Activated CD4-positive, alpha-beta T cell treated with anti-CD3 and anti-CD28 coated beads, Interleukin-2, amount 10 ng/mL, durations not matched to agents 7 days and 5 days (primary cell): ENCODE results near the gene MELTF. TPM values are rescaled to one million over a fixed set of nuclear protein-coding genes. Genes with fewer than 3 reads are reported as not detected.
"Not testable (repeated sequence)": the region's sequence is repeated elsewhere in the genome, so short reads cannot be mapped to it uniquely, and the experiment has no call there.

Source experiments
- CTCF ChIA-PET: fragments of 350-600 bp; sonication (Branson Sonifier 250); formaldehyde crosslinking; loops from one replicate; lab custom pipeline; 2021; ENCODE audit warnings: antibody characterized with exemption; lab: Charles Lee
- POLR2A ChIA-PET: fragments of 350-600 bp; sonication (Branson Sonifier 250); formaldehyde crosslinking; loops from one replicate; lab custom pipeline; 2021; ENCODE audit warnings: antibody characterized with exemption; lab: Charles Lee
- DNase-seq: peaks from one replicate; pipeline ENCODE4 v3.0.0-alpha.2; 2020
- H3K27ac Mint-ChIP-seq: one replicate; pipeline ENCODE4 v1.8.0; 2021; ENCODE audit warnings: mild to moderate bottlenecking, moderate library complexity, mixed read lengths
- H3K27me3 Mint-ChIP-seq: one replicate; pipeline ENCODE4 v1.8.0; 2021; ENCODE audit warnings: mixed read lengths
- H3K36me3 Mint-ChIP-seq: one replicate; pipeline ENCODE4 v1.8.0; 2021; ENCODE audit warnings: low read depth, mixed read lengths
- H3K4me1 Mint-ChIP-seq: one replicate; pipeline ENCODE4 v1.8.0; 2021; ENCODE audit warnings: mixed read lengths
- H3K4me3 Mint-ChIP-seq: one replicate; pipeline ENCODE4 v1.8.0; 2021; ENCODE audit warnings: mild to moderate bottlenecking, moderate library complexity, mixed read lengths
- H3K9me3 Mint-ChIP-seq: one replicate; pipeline ENCODE4 v1.8.0; 2021; ENCODE audit warnings: mixed read lengths
- total RNA-seq, 2 experiments: library from RNA; stranded (reverse); gene quantifications; one replicate each; pipeline ENCODE4 v1.2.3, GENCODE V29; 2021

The MELTF gene
- total RNA-seq, 2 experiments from 2014 or later: 4.8 to 6.4 TPM

- H3K4me3 Mint-ChIP-seq, DNase-seq, H3K36me3 Mint-ChIP-seq, H3K9me3 Mint-ChIP-seq, H3K27ac Mint-ChIP-seq, POLR2A ChIA-PET, CTCF ChIA-PET, H3K4me1 Mint-ChIP-seq, H3K27me3 Mint-ChIP-seq: not testable (repeated sequence)
These were observed 5.2 kb upstream of the MELTF start for GRCh38 chr3:197034778-197035177.

DNA sequence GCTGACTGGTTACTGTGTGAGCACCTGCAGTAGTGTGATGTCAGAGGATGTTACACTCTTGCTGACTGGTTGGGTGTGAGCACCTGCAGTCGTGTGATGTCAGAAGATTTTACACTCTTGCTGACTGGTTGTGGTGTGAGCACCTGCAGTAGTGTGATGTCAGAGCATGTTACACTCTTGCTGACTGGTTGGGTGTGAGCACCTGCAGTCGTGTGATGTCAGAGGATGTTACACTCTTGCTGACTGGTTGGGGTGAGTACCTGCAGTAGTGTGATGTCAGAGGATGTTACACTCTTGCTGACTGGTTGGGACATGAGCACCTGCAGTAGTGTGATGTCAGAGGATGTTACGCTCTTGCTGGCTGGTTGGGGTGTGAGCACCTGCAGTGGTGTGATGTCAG is 4.1 kb upstream of the MELTF start:
- H3K9me3 Mint-ChIP-seq, H3K27me3 Mint-ChIP-seq, CTCF ChIA-PET, H3K27ac Mint-ChIP-seq, H3K4me3 Mint-ChIP-seq, H3K4me1 Mint-ChIP-seq, DNase-seq, POLR2A ChIA-PET, H3K36me3 Mint-ChIP-seq: not testable (repeated sequence)

DNA sequence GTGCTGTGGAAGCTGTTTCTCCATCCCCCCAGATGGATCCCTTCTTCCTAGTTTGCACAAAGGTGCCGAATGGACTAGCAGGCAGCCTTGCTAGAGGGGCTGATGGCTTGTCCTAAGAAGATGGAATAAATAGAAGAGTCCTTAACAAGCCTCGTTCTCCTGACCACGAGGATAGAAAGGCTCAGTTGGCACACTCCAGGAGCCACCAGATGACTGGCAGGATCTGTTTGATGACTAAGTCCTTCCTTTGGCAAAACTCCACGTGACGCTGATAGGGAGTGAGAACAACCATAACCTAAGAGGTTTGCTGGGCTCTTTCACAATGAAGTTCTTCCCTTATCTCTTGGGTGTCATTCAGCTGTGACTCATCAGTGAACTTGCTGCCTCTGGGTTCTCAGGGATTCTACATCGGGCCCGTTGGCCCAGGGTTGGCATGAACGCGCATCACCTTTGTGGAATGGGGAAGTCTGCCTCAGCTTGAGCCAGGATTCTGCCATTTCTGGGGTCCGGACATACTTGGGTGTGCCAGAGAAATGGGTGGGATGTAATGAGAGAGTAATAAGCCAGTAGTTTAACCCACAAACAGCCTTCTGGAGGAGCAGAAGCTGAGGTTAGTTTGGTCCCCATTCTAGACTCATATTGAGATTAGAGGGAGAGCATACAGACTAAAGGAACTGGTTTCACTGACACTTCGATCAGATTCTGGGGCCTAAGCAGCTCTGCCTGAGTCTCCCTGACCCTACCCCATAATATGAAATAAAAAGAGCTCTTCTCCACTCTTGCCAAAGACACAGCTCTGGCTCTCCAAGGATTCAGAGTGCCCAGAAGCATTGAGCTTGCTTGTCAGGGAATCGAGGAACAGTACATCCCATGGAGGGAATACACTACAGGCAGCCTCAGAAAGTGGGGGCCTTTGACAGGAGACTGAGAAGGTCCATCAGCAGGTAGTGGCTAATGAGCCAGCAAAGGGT is 2.0 kb upstream of the MELTF start:
- Mint-ChIP-seq H3K9me3 (peaks cover 6% of the 10 kb centered on the region), H3K4me1 (peaks cover 4% of the 10 kb centered on the region), H3K27me3 (peaks cover 8% of the 10 kb centered on the region), H3K27ac (peak overlapping the region; percentile 34), H3K4me3 (peak overlapping the region; percentile 19), H3K36me3 (no peaks in the 10 kb centered on the region)
- ChIA-PET POLR2A (no interaction called here), CTCF (interaction anchor here (0.5 to 3.9 kb wide), 4 partner anchors 11 to 555 kb away, joined by 3 to 26 read pairs (median 8); no protein-coding TSS in a partner anchor)
- no peak for DNase-seq

DNA sequence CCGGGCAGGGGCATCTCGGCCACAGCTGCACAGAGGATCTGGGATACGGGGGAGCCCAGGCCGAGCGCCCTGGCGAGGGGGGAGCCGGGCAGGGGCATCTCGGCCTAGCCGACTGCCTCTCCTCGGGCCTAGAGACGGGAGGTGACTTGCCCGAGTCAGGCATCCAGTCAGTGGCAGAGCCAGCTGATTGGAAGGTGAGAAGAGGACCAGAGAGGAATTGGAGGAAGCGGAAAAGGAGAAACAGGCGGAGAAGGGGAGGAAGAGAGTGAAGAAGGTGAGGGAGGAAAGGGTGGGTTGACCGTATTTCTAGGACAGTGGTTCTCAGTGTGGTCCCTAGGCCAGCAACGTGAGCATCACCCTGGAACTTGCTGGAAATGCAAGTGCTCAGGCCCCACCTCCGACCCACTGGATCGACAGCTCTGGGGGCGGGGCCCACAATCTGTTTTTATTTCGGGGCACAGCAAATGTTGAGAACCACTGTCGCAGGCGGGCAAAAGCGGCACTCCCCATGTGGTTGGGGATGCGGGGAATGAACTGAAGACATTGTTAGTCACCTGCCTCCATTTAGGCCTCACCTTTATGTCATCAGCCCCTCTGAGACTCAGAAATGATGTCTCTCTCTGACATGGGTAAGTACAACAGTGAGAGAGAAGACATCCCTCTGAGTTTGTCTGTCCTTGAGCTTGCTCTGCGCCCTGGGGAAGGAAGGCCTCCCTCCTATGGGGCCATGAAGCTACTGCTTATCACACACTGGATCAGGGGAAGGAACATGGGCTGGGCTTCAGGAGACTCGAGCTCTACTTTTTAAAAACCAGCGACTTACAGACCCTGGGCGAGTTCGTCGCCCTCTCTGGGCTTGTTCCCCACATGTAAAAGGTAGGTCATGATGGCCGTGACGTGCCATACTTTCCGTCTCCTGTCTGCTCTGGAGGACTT is 1.0 kb upstream of the MELTF start:
- no peak for DNase-seq
- CTCF ChIA-PET: interaction anchor here (0.6 to 3.9 kb wide), 16 partner anchors 8 to 157 kb away, joined by 3 to 26 read pairs (median 4); no protein-coding TSS in a partner anchor
- Mint-ChIP-seq H3K4me3 (peak overlapping the region; percentile 19), H3K4me1 (peaks cover 4% of the 10 kb centered on the region), H3K27ac (no peak overlapping the region), H3K36me3 (no peaks in the 10 kb centered on the region), H3K27me3 (peaks cover 5% of the 10 kb centered on the region), H3K9me3 (peaks cover 6% of the 10 kb centered on the region)
- POLR2A ChIA-PET: no interaction called here

DNA sequence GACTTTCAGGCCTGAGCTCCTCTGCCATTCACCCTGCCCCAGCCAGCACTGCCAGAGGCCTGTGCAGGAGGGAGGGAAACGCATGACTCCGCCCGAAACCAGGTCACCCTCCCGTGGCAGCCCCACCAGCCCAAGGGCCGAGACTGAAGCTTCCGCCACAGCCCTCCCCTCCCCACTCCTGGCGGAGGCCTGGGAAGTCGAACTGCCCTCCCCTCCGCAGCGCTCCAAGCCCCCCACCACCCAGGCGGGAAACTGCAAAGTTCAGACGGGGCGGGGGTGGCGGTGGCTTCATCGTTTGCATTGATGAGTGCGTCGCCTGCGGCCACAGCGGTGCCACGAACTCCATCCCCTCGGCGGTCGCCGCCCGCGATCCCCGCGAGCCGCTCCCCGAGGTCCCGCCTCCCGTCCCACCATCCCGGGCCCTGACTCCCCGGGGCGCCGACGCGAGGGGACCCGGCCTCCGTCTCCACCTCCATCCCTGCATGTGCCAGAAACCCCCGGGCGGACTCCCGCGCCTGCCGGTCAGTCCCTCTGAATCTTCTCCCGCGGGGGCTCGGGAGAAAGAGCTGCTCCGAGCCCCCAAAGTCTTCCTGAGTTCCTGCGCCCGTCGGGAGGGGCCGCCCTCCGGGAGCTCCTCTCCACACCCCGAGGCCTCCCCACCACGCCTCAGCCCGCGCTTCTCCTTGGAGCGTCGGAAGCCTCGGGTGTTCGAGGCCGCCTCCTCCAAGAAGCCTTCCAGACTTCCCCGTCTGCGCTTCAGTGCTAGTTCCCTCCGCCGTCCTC is 698 bp downstream of the MELTF start:
- peak overlapping the region; percentile 70 for H3K4me3 Mint-ChIP-seq
- ChIA-PET POLR2A (no interaction called here), CTCF (interaction anchor here (0.5 to 3.9 kb wide), 18 partner anchors 9 to 472 kb away, joined by 3 to 26 read pairs (median 4); no protein-coding TSS in a partner anchor)
- H3K9me3 Mint-ChIP-seq: no peaks in the 10 kb centered on the region
- H3K4me1 Mint-ChIP-seq: peaks cover 4% of the 10 kb centered on the region
- H3K27me3 Mint-ChIP-seq: no peaks in the 10 kb centered on the region
- no peaks in the 10 kb centered on the region for H3K36me3 Mint-ChIP-seq
- peak overlapping the region; percentile 60 for H3K27ac Mint-ChIP-seq
- no peak for DNase-seq

DNA sequence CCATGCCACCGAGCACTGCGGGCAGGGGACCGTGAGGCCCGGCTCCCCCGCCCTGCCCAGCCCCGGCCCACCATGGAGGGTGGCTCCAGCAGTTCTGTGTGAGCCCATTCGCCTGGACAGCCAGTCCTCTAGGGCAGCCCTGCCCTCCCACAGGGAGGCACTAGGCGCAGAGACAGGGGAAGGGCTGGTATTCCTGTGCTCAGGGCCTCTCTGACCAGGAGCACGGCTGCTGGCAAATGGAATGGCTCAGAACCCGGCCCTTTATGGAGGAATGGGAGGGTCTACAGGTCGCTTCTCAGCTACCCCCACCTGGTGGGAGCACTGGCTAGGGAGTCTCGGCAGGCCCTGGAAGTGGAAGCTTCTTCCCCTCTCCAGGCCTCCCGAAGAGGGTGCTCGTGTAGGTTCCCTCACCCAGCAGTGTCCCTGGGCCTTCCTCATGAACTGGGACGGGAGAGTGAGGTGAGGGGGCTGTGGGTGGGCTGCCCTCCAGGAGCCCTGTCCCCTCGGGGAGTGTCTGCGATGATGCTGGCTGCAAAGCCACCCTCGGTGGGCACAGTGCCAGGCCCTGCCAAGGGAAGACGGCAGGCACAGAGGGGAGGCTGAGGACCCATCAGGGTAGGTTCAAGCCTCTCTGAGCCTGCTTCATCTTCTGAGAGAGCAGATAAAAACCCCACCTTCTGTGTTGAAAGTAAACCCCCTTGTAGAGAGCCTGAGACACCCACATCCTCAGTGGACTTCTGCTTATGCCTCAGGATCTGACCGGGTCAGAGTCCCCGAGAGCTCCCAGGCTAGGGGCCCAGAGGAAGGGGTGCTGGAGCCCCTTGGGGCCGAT is 1.5 kb downstream of the MELTF start:
- Mint-ChIP-seq H3K9me3 (no peaks in the 10 kb centered on the region), H3K4me3 (peak overlapping the region; percentile 70), H3K27ac (peak overlapping the region; percentile 46), H3K36me3 (no peaks in the 10 kb centered on the region), H3K4me1 (peaks cover 12% of the 10 kb centered on the region), H3K27me3 (peaks cover 4% of the 10 kb centered on the region)
- ChIA-PET CTCF (interaction anchor here (0.9 to 3.9 kb wide), 5 partner anchors 8 to 32 kb away, joined by 3 to 26 read pairs (median 8); no protein-coding TSS in a partner anchor), POLR2A (no interaction called here)
- no peak for DNase-seq

DNA sequence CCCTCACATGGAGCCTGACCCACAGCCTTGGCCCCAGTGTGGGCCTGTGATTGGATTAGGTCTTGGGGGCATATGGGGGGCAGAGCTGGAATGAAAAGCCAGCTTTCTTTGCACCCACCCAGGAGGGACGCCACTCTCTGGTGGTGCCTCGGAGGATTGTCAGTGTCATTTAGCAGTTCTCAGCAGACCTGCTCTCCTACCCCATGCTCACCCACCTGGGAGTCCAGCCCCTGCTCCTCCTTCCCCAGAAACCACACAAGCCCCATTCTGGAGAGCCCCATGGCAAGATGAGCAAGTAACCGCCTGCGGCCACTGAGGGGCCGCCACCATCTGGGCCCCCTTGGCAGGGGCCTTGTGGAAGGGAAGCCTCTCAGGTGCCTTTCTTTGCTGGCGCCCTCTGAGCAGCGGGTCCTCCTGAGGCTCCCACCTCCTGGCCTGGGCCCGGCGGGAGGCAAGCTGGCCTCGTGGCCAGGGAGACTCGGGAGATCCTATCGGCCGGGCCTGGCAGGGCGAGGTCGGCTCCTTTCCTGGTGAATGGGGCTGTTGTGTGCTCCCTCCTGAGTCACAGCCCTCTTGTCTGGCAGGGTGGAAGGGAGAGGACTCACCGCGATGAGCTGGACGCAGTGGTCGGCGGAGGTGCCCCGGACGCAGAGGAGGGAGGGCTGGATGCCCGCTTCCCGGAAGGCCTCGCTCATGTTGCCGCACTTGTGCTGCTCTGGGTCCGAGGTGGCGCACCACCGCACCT is 2.3 kb downstream of the MELTF start:
- no peak for DNase-seq
- Mint-ChIP-seq H3K27me3 (peaks cover 4% of the 10 kb centered on the region), H3K4me1 (peaks cover 19% of the 10 kb centered on the region), H3K36me3 (no peaks in the 10 kb centered on the region), H3K4me3 (no peak overlapping the region), H3K9me3 (no peaks in the 10 kb centered on the region), H3K27ac (no peak overlapping the region)
- ChIA-PET POLR2A (no interaction called here), CTCF (interaction anchor here (0.7 to 0.9 kb wide), 2 partner anchors 31 to 609 kb away, joined by 3 read pairs; no protein-coding TSS in a partner anchor)

DNA sequence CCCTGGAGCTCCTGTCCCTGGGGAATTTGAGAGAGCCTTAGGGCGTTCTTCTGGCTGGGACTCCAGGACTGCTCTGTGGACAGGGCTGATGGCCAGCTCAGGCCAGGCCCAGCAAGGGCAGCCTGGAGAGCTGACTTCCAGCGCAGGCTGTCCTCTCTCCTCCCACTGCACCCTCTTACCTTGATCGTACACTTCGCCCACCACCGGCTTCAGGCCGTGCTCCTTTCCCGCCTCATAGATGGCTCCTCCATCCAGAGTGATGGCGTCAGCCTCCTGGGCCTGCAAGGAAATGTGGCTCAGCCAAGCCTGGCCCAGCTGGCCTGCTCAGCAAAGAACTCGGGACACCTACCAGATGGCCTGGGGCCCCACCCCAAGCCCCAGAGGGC is 3.1 kb downstream of the MELTF start:
- CTCF ChIA-PET: no interaction called here
- no peaks in the 10 kb centered on the region for H3K9me3 Mint-ChIP-seq
- no peaks in the 10 kb centered on the region for H3K36me3 Mint-ChIP-seq
- peaks cover 6% of the 10 kb centered on the region for H3K27me3 Mint-ChIP-seq
- POLR2A ChIA-PET: no interaction called here
- peaks cover 19% of the 10 kb centered on the region for H3K4me1 Mint-ChIP-seq
- no peak for DNase-seq
- H3K27ac Mint-ChIP-seq: no peak overlapping the region
- no peak overlapping the region for H3K4me3 Mint-ChIP-seq

GRCh38 chr3:197025736-197026480 is 3.7 kb downstream of the MELTF start:
- CTCF ChIA-PET: interaction anchor here (2.5 kb wide), 1 partner anchor 23 kb away, joined by 7 read pairs; no protein-coding TSS in a partner anchor
- H3K9me3 Mint-ChIP-seq: no peaks in the 10 kb centered on the region
- no peak overlapping the region for H3K4me3 Mint-ChIP-seq
- peaks cover 19% of the 10 kb centered on the region for H3K4me1 Mint-ChIP-seq
- H3K27ac Mint-ChIP-seq: no peak overlapping the region
- no peak for DNase-seq
- H3K27me3 Mint-ChIP-seq: peaks cover 6% of the 10 kb centered on the region
- H3K36me3 Mint-ChIP-seq: no peaks in the 10 kb centered on the region
- POLR2A ChIA-PET: no interaction called here

GRCh38 chr3:197024881-197025735 is 4.5 kb downstream of the MELTF start:
- ChIA-PET CTCF (interaction anchor here (0.5 to 2.5 kb wide), 2 partner anchors 22 to 30 kb away, joined by 3 to 7 read pairs; no protein-coding TSS in a partner anchor), POLR2A (no interaction called here)
- no peaks in the 10 kb centered on the region for H3K36me3 Mint-ChIP-seq
- H3K9me3 Mint-ChIP-seq: no peaks in the 10 kb centered on the region
- peaks cover 19% of the 10 kb centered on the region for H3K4me1 Mint-ChIP-seq
- H3K4me3 Mint-ChIP-seq: no peak overlapping the region
- H3K27ac Mint-ChIP-seq: no peak overlapping the region
- peaks cover 6% of the 10 kb centered on the region for H3K27me3 Mint-ChIP-seq
- DNase-seq: no peak
